Measurements from ENCODE around the gene ADPRHL1.

DNA sequence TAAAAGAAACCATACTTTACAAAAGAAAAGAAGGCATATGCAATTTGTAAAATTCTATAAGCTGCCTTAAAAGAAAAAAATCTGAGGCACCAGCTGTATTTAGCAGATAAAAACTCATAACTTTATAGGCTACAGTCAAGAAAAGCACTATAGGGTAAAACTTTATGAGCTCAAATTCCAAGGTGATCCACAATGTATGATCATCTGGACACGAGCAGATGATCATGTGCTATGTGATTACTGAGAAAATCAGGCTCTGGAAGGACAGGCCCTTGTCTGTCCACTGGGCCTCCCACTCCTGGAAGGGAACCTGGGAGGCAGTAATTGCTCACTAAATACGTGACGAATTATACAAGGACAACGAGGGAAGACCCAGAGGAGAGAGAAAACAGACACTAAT is 96.7 kb downstream of the ADPRHL1 start:
- TF ChIP-seq, protein P1, sequence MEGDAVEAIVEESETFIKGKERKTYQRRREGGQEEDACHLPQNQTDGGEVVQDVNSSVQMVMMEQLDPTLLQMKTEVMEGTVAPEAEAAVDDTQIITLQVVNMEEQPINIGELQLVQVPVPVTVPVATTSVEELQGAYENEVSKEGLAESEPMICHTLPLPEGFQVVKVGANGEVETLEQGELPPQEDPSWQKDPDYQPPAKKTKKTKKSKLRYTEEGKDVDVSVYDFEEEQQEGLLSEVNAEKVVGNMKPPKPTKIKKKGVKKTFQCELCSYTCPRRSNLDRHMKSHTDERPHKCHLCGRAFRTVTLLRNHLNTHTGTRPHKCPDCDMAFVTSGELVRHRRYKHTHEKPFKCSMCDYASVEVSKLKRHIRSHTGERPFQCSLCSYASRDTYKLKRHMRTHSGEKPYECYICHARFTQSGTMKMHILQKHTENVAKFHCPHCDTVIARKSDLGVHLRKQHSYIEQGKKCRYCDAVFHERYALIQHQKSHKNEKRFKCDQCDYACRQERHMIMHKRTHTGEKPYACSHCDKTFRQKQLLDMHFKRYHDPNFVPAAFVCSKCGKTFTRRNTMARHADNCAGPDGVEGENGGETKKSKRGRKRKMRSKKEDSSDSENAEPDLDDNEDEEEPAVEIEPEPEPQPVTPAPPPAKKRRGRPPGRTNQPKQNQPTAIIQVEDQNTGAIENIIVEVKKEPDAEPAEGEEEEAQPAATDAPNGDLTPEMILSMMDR (conservative IDR thresholded peaks at IDR 0.05; ENCODE audit: low read length) = no peak
- TF ChIP-seq EZH2phosphoT487 (IDR thresholded peaks at IDR 0.05; ENCODE audit: borderline replicate concordance) = no peak

Measured in Loucy (cell line).